Measurements from ENCODE around the gene PARP9. TPM values are rescaled to one million over a fixed set of nuclear protein-coding genes. Genes with fewer than 3 reads are reported as not detected.
"Not testable (repeated sequence)": the region's sequence is repeated elsewhere in the genome, so short reads cannot be mapped to it uniquely, and the experiment has no call there.

PARP9 gene
- total RNA-seq, 1 donor from 2014 or later = 10.0 TPM

- intact Hi-C loops (cut with DNase I) = no loop called here
- no peak for DNase-seq
- ATAC-seq (ENCODE audit: poor library complexity) = no peak
Observed at GRCh38 chr3:122505676-122506075, 58.4 kb downstream of the PARP9 start.

- ATAC-seq (ENCODE audit: poor library complexity) = no peak
- intact Hi-C loops (cut with DNase I) = no loop called here
- no peak for DNase-seq
Observed at GRCh38 chr3:122502941-122503340, 61.2 kb downstream of the PARP9 start.

- DNase-seq (no peak), ATAC-seq (ENCODE audit: poor library complexity) (peak; percentile 47)
- intact Hi-C loops (cut with DNase I) = no loop called here
Observed at GRCh38 chr3:122502139-122502538, 62.0 kb downstream of the PARP9 start.

- ATAC-seq (ENCODE audit: poor library complexity); intact Hi-C loops (cut with DNase I); DNase-seq: not testable (repeated sequence)
Observed at GRCh38 chr3:122500964-122501363, 63.1 kb downstream of the PARP9 start.

- no peak for DNase-seq
- no peak for ATAC-seq (ENCODE audit: poor library complexity)
- intact Hi-C loops (cut with DNase I) = no loop called here
Observed at GRCh38 chr3:122498152-122498551, 65.9 kb downstream of the PARP9 start.

GRCh38 chr3:122497425-122497824 lies 66.7 kb downstream of the PARP9 start:
- ATAC-seq (ENCODE audit: poor library complexity) = no peak
- intact Hi-C loops (cut with DNase I) = no loop called here
- no peak for DNase-seq

GRCh38 chr3:122496508-122496907 lies 67.6 kb downstream of the PARP9 start:
- intact Hi-C loops (cut with DNase I) = no loop called here
- no peak for DNase-seq
- ATAC-seq (ENCODE audit: poor library complexity) = no peak

GRCh38 chr3:122493296-122493695 lies 70.8 kb downstream of the PARP9 start:
- DNase-seq (no peak), ATAC-seq (ENCODE audit: poor library complexity) (no peak)
- intact Hi-C loops (cut with DNase I) = no loop called here

GRCh38 chr3:122488262-122488973 lies 75.7 kb downstream of the PARP9 start:
- DNase-seq = no peak
- no peak for ATAC-seq (ENCODE audit: poor library complexity)
- intact Hi-C loops (cut with DNase I) = no loop called here

GRCh38 chr3:122484985-122485384 lies 79.1 kb downstream of the PARP9 start:
- intact Hi-C loops (cut with DNase I) = no loop called here
- no peak for DNase-seq
- ATAC-seq (ENCODE audit: poor library complexity) = peak; percentile 22

GRCh38 chr3:122481390-122481789 lies 82.7 kb downstream of the PARP9 start:
- no peak for ATAC-seq (ENCODE audit: poor library complexity)
- DNase-seq = no peak
- intact Hi-C loops (cut with DNase I) = no loop called here

Other genes starting within 250 kb of the PARP9 start
- gene CSTA, start 239.1 kb downstream of the PARP9 start, total RNA-seq = 0.73 TPM
- gene MIX23, start 181.1 kb downstream of the PARP9 start, total RNA-seq = 25.0 TPM
- 144 TPM for gene FAM162A, start 180.1 kb downstream of the PARP9 start, total RNA-seq
- 2.4 TPM for gene WDR5B, start 148.2 kb downstream of the PARP9 start, total RNA-seq
- gene KPNA1, start 49.4 kb downstream of the PARP9 start, total RNA-seq = 73.0 TPM
- gene DTX3L, start within 50 bp of the PARP9 start, total RNA-seq = 10.2 TPM
- gene PARP15, start 13.3 kb upstream of the PARP9 start, total RNA-seq = 0.40 TPM
- 10.6 TPM for gene PARP14, start 116.5 kb upstream of the PARP9 start, total RNA-seq
- gene HSPBAP1, start 229.5 kb upstream of the PARP9 start, total RNA-seq = 5.5 TPM
- 15.0 TPM for gene SLC49A4, start 230.8 kb upstream of the PARP9 start, total RNA-seq